ENCODE measurements around the gene MCOLN1.

MCOLN1 gene

GRCh38 chr19:7541828-7542443 is 19.5 kb downstream of the MCOLN1 start:
- no peak for DNase-seq (ENCODE audit: low read depth in 2 of 2, low spot score in 1 of 2)

DNA sequence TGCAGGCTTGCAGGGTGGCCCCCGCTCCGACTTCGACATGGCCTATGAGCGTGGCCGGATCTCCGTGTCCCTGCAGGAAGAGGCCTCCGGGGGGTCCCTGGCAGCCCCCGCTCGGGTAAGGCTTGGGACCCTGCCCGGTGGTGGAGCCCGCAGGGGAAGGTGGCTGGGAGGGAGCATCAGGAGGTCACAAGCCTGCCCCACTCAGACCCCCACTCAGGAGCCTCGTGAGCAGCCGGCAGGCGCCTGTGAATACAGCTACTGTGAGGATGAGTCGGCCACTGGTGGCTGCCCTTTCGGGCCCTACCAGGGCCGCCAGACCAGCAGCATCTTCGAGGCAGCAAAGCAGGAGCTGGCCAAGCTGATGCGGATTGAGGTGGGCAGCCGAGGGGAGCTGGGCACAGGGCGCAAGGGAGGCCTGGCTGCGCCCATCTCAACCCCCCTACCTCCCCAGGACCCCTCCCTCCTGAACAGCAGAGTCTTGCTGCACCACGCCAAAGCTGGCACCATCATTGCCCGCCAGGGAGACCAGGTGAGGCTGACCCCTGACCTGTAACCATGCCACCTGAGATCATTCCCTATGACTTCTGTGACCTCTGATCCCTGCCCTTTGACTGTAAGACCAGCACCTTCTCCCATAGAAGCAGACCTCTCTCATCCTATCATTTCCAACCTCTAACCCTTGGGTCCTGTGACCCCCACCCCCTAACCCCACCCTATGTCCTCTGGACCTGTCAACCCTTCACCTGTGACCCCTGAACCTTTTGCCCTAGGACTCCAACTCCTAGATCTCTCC is 20.3 kb downstream of the MCOLN1 start:
- DNase-seq (ENCODE audit: low read depth in 2 of 2, low spot score in 1 of 2) = no peak

DNA sequence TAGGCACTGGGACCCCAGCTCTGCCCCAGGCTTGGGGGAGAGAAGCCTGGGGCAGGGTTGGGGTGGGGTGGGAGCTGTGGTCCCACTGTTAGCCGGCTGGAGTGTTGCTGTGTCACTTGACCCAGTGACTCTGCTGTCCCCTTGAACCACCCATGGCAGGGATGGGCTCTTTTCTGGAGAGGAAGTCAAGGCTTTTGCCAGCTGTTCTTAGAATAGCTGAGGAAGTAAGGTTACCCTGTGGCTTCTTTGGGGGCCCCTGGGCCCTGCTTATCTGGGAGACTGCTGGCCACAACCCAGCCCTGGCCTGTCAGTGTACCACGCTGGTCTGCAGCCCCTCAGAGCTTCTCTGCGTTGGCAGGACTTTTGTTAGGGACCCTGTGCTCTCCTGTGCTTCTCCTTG is 22.2 kb downstream of the MCOLN1 start:
- DNase-seq (ENCODE audit: low read depth in 2 of 2, low spot score in 1 of 2) = no peak

- DNase-seq (ENCODE audit: low read depth in 2 of 2, low spot score in 1 of 2) = no peak
Observed at GRCh38 chr19:7545300-7545699, 22.9 kb downstream of the MCOLN1 start.

DNA sequence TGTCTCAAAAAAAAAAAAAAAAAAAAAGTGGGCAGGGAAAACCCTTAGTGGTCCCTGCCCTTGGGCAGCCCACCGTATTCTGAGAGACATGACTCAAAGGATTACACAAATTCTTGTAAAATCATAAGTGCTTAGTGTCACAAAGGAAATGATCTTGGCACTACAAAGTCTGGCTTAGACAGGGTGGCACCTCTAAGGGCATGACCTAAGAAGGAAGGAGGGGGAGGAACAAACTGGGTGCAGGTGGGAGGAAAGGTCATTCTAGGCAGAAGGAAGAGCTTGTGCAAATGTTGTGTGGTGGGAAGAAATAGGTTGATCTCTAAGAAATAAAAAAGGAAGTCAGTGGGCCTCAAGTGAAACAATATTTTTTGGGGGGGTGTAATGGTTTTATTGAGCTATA is 23.5 kb downstream of the MCOLN1 start:
- DNase-seq (ENCODE audit: low read depth in 2 of 2, low spot score in 1 of 2) = no peak

GRCh38 chr19:7547159-7547558 is 24.7 kb downstream of the MCOLN1 start:
- DNase-seq (ENCODE audit: low read depth in 2 of 2, low spot score in 1 of 2) = no peak

DNA sequence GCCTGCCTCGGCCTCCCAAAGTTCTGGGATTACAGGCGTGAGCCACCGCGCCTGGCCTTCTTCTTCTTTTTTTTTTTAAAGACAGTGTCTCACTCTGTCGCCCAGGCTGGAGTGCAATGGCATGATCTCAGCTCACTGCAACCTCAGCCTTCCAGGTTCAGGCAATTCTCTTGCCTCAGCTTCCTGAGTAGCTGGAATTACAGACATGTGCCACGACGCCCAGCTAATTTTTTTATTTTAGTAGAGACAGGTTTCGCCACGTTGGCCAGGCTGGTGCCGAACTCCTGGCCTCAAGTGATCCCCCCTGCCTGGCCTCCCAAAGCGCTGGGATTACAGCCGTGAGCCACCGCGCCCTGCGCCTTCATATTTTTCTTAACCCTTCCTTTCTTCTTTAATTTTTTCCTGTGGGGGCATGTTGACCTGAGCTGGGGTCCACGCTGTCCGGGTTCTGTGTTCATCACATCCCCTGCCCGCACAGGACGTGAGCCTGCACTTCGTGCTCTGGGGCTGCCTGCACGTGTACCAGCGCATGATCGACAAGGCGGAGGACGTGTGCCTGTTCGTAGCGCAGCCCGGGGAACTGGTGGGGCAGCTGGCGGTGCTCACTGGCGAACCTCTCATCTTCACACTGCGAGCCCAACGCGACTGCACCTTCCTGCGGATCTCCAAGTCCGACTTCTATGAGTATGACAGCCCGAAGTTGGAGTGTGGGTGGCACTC is 27.2 kb downstream of the MCOLN1 start:
- no peak for DNase-seq (ENCODE audit: low read depth in 2 of 2, low spot score in 1 of 2)

GRCh38 chr19:7550169-7550770 is 27.8 kb downstream of the MCOLN1 start:
- no peak for DNase-seq (ENCODE audit: low read depth in 2 of 2, low spot score in 1 of 2)

- DNase-seq (ENCODE audit: low read depth in 2 of 2, low spot score in 1 of 2) = no peak
Observed at GRCh38 chr19:7550987-7551761, 28.8 kb downstream of the MCOLN1 start.

- no peak for DNase-seq (ENCODE audit: low read depth in 2 of 2, low spot score in 1 of 2)
Observed at GRCh38 chr19:7552781-7553180, 30.4 kb downstream of the MCOLN1 start.

DNA sequence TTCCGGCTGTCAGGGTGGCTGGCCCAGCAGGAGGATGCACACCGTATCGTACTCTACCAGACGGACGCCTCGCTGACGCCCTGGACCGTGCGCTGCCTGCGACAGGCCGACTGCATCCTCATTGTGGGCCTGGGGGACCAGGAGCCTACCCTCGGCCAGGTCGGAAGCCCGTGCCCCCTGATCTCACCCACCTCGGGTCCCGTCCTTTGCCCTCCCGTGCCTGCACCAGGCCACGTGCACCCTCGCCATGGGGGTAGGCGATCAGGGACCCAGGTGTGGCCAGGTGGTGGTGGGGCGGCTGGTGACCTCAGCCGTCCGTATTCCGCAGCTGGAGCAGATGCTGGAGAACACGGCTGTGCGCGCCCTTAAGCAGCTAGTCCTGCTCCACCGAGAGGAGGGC is 32.1 kb downstream of the MCOLN1 start:
- no peak for DNase-seq (ENCODE audit: low read depth in 2 of 2, low spot score in 1 of 2)

- DNase-seq (ENCODE audit: low read depth in 2 of 2, low spot score in 1 of 2) = no peak
Observed at GRCh38 chr19:7554990-7555864, 32.8 kb downstream of the MCOLN1 start.

DNA sequence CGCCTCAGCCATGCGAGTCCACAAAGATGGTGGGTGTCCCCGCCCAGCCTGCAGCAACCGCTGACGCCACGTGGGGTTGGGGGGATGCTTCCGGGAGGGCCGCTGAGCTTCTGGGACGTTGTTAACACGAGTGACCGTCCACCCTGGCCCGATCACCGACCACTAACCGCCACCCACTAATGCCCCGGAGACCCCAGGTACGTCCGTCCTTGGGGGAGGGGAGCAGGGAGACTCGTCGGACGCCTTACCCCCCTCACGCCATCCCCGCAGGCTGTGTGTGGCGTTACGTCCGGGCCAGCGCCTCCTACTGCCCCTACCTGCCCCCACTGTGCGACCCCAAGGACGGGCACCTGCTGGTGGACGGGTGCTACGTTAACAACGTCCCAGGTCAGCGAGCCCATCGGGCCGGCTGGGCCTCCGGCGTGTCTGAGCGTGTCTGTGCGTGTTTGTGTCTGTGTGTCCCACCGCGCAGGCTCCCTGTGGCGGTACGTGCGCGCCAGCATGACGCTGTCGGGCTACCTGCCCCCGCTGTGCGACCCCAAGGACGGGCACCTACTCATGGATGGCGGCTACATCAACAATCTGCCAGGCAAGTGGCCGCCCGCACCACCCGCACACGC is 34.4 kb downstream of the MCOLN1 start:
- DNase-seq (ENCODE audit: low read depth in 2 of 2, low spot score in 1 of 2) = no peak

DNA sequence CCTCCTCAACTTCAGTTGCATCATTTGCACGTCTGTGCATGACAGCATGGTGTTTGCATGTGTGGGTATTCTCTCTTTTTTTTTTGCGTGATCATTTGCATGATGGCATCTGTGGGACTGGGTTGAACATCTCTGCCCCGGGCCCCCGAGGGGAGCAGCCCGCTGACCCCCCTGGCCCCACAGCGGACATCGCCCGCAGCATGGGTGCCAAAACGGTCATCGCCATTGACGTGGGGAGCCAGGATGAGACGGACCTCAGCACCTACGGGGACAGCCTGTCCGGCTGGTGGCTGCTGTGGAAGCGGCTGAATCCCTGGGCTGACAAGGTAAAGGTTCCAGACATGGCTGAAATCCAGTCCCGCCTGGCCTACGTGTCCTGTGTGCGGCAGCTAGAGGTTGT is 36.2 kb downstream of the MCOLN1 start:
- DNase-seq (ENCODE audit: low read depth in 2 of 2, low spot score in 1 of 2) = no peak

DNA sequence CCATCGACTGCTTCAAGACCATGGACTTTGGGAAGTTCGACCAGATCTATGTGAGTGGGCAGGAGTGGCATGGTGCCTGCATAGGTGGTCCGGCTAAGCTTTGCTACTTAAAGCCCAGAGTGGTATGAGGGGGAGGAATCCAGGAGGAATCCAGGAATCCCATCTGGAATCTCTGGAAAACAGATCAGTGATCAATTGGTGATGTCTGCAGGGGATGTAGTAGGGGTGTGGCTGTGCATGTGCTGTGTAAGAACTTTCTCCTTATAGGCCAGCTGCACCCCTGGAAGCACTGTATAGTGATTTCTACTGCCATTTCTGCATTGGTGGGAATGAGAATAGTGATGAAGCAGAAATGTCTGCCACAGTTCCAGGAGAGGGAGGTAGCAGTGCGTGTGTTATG is 36.7 kb downstream of the MCOLN1 start:
- DNase-seq (ENCODE audit: low read depth in 2 of 2, low spot score in 1 of 2) = no peak

DNA sequence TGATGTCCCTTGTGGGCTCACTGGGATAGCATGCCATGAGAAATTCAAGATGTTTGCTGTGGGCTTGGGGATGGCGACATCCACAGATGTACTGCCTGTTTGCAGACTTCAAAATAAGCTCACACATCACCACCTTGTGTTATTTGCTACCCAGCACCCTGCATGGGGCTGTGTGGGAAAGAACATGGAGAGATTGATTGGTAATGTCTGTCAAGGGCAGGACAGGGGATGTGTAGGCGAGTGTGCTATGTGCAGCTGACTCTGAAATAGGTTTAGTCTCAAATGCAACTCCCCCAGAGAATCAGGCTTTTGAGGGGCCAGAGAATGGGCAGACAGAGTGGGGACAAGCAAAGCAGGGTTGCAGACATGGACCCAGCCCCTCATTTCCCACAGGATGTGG is 37.8 kb downstream of the MCOLN1 start:
- DNase-seq (ENCODE audit: low read depth in 2 of 2, low spot score in 1 of 2) = no peak

DNA sequence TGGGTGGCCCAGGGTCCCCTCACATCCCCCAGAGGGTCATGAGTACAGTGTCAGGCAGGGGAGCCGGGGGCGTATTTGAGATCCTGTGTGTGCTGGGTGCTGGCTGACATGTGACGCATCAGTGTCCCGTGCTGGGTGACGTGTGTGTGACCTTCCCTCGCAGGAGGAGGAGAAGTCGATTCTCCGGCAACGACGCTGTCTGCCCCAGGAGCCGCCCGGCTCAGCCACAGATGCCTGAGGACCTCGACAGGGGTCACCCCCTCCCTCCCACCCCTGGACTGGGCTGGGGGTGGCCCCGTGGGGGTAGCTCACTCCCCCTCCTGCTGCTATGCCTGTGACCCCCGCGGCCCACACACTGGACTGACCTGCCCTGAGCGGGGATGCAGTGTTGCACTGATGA is 38.9 kb downstream of the MCOLN1 start:
- no peak for DNase-seq (ENCODE audit: low read depth in 2 of 2, low spot score in 1 of 2)

DNA sequence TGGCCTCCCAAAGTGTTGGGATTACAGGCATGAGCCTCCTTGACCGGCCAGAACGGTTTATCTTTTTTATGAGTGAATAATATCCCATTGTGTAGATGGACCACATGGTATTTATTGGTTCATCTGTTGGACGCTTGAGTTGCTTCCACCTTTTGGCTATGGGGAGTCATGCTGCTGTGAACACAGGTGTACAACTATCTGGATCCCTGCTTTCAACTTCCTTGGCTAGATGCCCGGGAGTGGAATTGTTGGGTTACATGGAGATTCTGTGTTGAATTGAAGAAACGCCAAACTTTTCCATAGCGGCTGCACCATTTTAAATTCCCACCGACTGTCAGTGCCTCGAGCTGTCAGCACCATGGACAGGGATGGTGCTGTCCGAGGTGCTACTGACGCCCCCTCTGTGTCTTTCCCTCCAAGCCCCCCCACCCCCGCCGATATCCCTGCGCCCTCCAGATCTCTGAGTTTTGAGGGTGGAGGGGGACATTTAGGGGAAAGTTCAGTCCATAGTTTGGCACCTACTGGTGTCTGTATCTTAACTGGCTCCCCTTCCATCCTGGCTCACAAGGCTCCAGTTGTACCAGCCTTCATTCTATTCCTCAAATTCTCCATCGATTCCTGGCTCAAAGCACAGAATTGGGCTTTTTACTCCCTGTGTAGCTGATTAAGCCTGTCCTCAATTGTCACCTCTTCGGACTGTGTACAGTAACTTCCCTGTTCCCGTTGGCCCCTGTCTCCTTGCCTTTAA is 40.4 kb downstream of the MCOLN1 start:
- DNase-seq (ENCODE audit: low read depth in 2 of 2, low spot score in 1 of 2) = no peak

DNA sequence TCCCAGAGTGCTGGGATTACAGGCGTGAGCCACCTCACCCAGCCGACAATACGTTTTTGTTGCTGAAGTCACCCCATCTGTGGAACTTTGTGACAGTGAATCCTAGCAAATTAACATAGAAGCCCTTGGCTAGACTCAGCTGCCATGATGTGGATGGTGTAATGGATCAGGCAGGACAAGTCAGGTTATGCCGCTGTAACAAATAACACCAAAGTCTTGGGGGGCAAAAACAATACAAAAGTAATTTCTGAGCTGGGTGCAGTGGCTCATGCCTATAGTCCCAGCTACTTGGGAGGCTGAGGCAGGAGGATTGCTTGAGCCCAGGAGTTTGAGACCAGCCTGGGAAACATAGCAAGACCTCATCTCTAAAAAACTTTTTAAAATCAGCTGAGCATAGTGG is 42.4 kb downstream of the MCOLN1 start:
- DNase-seq (ENCODE audit: low read depth in 2 of 2, low spot score in 1 of 2) = no peak

Data from stimulated activated CD8-positive, alpha-beta memory T cell treated with anti-CD3 and anti-CD28 coated beads, Interleukin-4, amount 100 ng/mL, for 1 hour (primary cell).